HG02870 (cell line): ENCODE measurements around the gene P2RY12.

Experiments used
- ATAC-seq: cut with Tn5 transposase; IDR thresholded peaks from one replicate; pipeline ENCODE4 v1.9.1; 2021; ENCODE audit warnings: mild to moderate bottlenecking, moderate library complexity; ENCODE audit not compliant: unreplicated experiment

The P2RY12 gene

GRCh38 chr3:151309566-151309965 lies 75.0 kb downstream of the P2RY12 start:
- ATAC-seq, result no peak

GRCh38 chr3:151307583-151308488 lies 76.7 kb downstream of the P2RY12 start:
- no peak for ATAC-seq

- no peak for ATAC-seq
These were observed 77.4 kb downstream of the P2RY12 start for GRCh38 chr3:151307131-151307530.

- ATAC-seq, result no peak
These were observed 78.3 kb downstream of the P2RY12 start for GRCh38 chr3:151306168-151306810.

- no peak for ATAC-seq
These were observed 78.8 kb downstream of the P2RY12 start for GRCh38 chr3:151305775-151306151.

- no peak for ATAC-seq
These were observed 79.3 kb downstream of the P2RY12 start for GRCh38 chr3:151305060-151305774.

GRCh38 chr3:151303751-151304150 lies 80.8 kb downstream of the P2RY12 start:
- ATAC-seq, result no peak

- no peak for ATAC-seq
These were observed 82.8 kb downstream of the P2RY12 start for GRCh38 chr3:151301787-151302186.

GRCh38 chr3:151300539-151300938 lies 84.0 kb downstream of the P2RY12 start:
- ATAC-seq, result no peak

GRCh38 chr3:151299006-151299405 lies 85.5 kb downstream of the P2RY12 start:
- ATAC-seq, result no peak

GRCh38 chr3:151297429-151297828 lies 87.1 kb downstream of the P2RY12 start:
- ATAC-seq, result no peak

- ATAC-seq, result no peak
These were observed 88.3 kb downstream of the P2RY12 start for GRCh38 chr3:151296226-151296625.

GRCh38 chr3:151293127-151293526 lies 91.4 kb downstream of the P2RY12 start:
- ATAC-seq, result no peak

- no peak for ATAC-seq
These were observed 93.9 kb downstream of the P2RY12 start for GRCh38 chr3:151290673-151291072.

GRCh38 chr3:151289445-151289844 lies 95.1 kb downstream of the P2RY12 start:
- ATAC-seq, result no peak
